PFSK-1 (cell line): ENCODE results near the gene RNF144B.

ENCODE experiments used
- POLR2AphosphoS5 ChIP-seq: IDR thresholded peaks from 2 replicates; pipeline ENCODE4 v1.6.1; 2012; ENCODE audit warnings: low read depth, mild to moderate bottlenecking, control low read depth, low read length, moderate library complexity
- TAF1 ChIP-seq: IDR thresholded peaks from 2 replicates; pipeline ENCODE4 v1.6.1; 2012; ENCODE audit warnings: low read length, control low read depth, borderline replicate concordance; ENCODE audit not compliant: insufficient read depth
- TF ChIP-seq, protein P1 (sequence below), 2 experiments: IDR thresholded peaks; 2 replicates each; pipeline versions ENCODE4 v1.6.1 to v1.8.0; 2011 to 2012; ENCODE audit warnings: low read depth in 2 of 2, low read length in 2 of 2, control low read depth in 1 of 2, inconsistent platforms in 1 of 2, mild to moderate bottlenecking in 1 of 2, moderate library complexity in 1 of 2; ENCODE audit not compliant: insufficient read depth in 1 of 2

DNA sequence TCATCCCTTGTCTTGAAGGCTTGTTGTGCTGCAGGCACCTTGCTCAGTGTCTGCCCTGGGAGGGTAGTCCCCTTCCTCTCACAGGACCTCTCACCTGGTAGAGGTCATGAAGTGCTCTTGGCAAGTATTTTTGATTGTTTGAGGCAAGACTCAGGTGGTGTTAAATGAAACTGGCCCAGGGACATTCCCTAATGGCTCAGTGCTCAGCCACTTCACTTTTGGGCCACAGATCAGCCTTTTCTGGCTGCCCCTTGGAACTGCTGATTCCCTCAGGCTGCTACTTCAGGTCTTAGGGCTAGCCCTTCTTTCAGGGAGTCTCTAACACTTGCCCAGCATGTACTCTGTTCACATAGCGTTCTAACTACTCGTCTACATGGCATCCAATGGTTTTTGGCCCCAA is 111.3 kb downstream of the RNF144B start:
- TF ChIP-seq, protein P1, sequence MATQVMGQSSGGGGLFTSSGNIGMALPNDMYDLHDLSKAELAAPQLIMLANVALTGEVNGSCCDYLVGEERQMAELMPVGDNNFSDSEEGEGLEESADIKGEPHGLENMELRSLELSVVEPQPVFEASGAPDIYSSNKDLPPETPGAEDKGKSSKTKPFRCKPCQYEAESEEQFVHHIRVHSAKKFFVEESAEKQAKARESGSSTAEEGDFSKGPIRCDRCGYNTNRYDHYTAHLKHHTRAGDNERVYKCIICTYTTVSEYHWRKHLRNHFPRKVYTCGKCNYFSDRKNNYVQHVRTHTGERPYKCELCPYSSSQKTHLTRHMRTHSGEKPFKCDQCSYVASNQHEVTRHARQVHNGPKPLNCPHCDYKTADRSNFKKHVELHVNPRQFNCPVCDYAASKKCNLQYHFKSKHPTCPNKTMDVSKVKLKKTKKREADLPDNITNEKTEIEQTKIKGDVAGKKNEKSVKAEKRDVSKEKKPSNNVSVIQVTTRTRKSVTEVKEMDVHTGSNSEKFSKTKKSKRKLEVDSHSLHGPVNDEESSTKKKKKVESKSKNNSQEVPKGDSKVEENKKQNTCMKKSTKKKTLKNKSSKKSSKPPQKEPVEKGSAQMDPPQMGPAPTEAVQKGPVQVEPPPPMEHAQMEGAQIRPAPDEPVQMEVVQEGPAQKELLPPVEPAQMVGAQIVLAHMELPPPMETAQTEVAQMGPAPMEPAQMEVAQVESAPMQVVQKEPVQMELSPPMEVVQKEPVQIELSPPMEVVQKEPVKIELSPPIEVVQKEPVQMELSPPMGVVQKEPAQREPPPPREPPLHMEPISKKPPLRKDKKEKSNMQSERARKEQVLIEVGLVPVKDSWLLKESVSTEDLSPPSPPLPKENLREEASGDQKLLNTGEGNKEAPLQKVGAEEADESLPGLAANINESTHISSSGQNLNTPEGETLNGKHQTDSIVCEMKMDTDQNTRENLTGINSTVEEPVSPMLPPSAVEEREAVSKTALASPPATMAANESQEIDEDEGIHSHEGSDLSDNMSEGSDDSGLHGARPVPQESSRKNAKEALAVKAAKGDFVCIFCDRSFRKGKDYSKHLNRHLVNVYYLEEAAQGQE (IDR thresholded peaks at IDR 0.05; ENCODE audit: insufficient read depth in 1 of 2, low read depth in 2 of 2, low read length in 2 of 2) = no peak
- TF ChIP-seq POLR2AphosphoS5 (no peak), TAF1 (no peak)
